GM12878 (cell line): ENCODE results near the gene DESI2. TPM values are rescaled to one million over a fixed set of nuclear protein-coding genes. Genes with fewer than 3 reads are reported as not detected.

Experiments
- ATAC-seq: fragments of 200-7000 bp; cut with Tn5 transposase; 3 replicates; pipeline ENCODE4 v1.9.1; 2020; ENCODE audit warnings: mild to moderate bottlenecking, moderate library complexity
- BruUV-seq: library from RNA; stranded (reverse); fragments of 400-500 nt; replicated peaks from 2 replicates; lab custom pipeline; 2021; lab: Mats Ljungman, UMichigan
- CTCF ChIA-PET: fragments of 300-600 bp; sonication (Branson Sonifier 250); formaldehyde crosslinking; extraction: SDS; loops from one replicate; lab custom pipeline; 2021; ENCODE audit warnings: inconsistent platforms; lab: Yijun Ruan, JAX
- POLR2A ChIA-PET: fragments of 350-600 bp; formaldehyde crosslinking; extraction: SDS; loops from one replicate; lab custom pipeline; 2021; ENCODE audit warnings: inconsistent platforms; lab: Charles Lee
- RAD21 ChIA-PET: fragments of 300-600 bp; sonication (Branson Sonifier 250); formaldehyde crosslinking; loops from one replicate; lab custom pipeline; 2023; ENCODE audit warnings: antibody characterized with exemption; ENCODE audit not compliant: unreplicated experiment; lab: Charles Lee
- SMC1A ChIA-PET: fragments of 300-600 bp; sonication (Branson Sonifier 250); formaldehyde crosslinking; loops from one replicate; lab custom pipeline; 2023; ENCODE audit not compliant: unreplicated experiment, uncharacterized antibody; lab: Charles Lee
- DNase-seq: peaks from one replicate; pipeline ENCODE4 v3.0.0-alpha.2; 2011; ENCODE audit warnings: low read depth, low spot score
- FAIRE-seq: peaks from 3 replicates; lab custom pipeline; 2011; peaks lifted over from hg19 to GRCh38; lab: Jason Lieb, UNC
- H2AFZ ChIP-seq: 2 replicates; pipeline ENCODE4 v1.6.0; 2011; ENCODE audit warnings: low read depth, low read length, control low read depth; ENCODE audit not compliant: control insufficient read depth
- H3K27ac ChIP-seq: 2 replicates; pipeline ENCODE4 v1.5.1; 2011; ENCODE audit warnings: control low read depth; ENCODE audit not compliant: control insufficient read depth, insufficient read depth
- H3K27me3 ChIP-seq, 2 experiments: replicated peaks in 1 of 2; 2 replicates each; pipeline versions ENCODE4 v1.6.0 to v1.6.1; 2011; ENCODE audit warnings: low read length in 1 of 2; ENCODE audit not compliant: control insufficient read depth in 2 of 2, insufficient read depth in 2 of 2
- H3K36me3 ChIP-seq, 2 experiments: 2 replicates each; pipeline ENCODE4 v1.5.1; 2011; ENCODE audit warnings: low read length in 1 of 2; ENCODE audit not compliant: control insufficient read depth in 2 of 2, insufficient read depth in 2 of 2
- H3K4me1 ChIP-seq: 2 replicates; pipeline ENCODE4 v1.6.1; 2011; ENCODE audit warnings: mild to moderate bottlenecking, low read length, moderate library complexity, mixed read lengths; ENCODE audit not compliant: control insufficient read depth, insufficient read depth
- H3K4me2 ChIP-seq: 2 replicates; pipeline ENCODE4 v1.6.0; 2011; ENCODE audit warnings: control low read depth; ENCODE audit not compliant: control insufficient read depth, insufficient read depth
- H3K4me3 ChIP-seq: fragments of 200-600 bp; sonication (generic); 2 replicates; pipeline ENCODE4 v1.5.1; 2016
- H3K79me2 ChIP-seq: 2 replicates; pipeline ENCODE4 v1.6.0; 2011; ENCODE audit warnings: low read length; ENCODE audit not compliant: control insufficient read depth, insufficient read depth
- H3K9ac ChIP-seq: 2 replicates; pipeline ENCODE4 v1.8.0; 2011; ENCODE audit warnings: low read length, control low read depth, mixed read lengths; ENCODE audit not compliant: control insufficient read depth, insufficient read depth
- H3K9me3 ChIP-seq: replicated peaks from 3 replicates; pipeline ENCODE4 v1.5.1; 2011; ENCODE audit warnings: mild to moderate bottlenecking, low read length; ENCODE audit not compliant: control insufficient read depth, insufficient read depth
- H4K20me1 ChIP-seq: 2 replicates; pipeline ENCODE4 v1.6.0; 2011; ENCODE audit not compliant: control insufficient read depth, insufficient read depth
- CREM ChIP-seq: IDR thresholded peaks from 2 replicates; pipeline ENCODE4 v1.6.1; 2014; ENCODE audit warnings: antibody characterized with exemption, low read depth
- JUNB ChIP-seq: IDR thresholded peaks from 2 replicates; pipeline ENCODE4 v1.6.1; 2016; ENCODE audit warnings: antibody characterized with exemption, mild to moderate bottlenecking
- JUND ChIP-seq: IDR thresholded peaks from 2 replicates; pipeline ENCODE4 v1.6.1; 2012; ENCODE audit warnings: low read depth, mild to moderate bottlenecking, low read length, improper control_type of control experiment, moderate library complexity
- MXI1 ChIP-seq: fragments of 150-350 bp; IDR thresholded peaks from 2 replicates; pipeline ENCODE4 v1.6.1; 2011; ENCODE audit warnings: low read depth, mild to moderate bottlenecking, inconsistent platforms, low read length, improper control_type of control experiment
- MYC ChIP-seq: IDR thresholded peaks from 2 replicates; pipeline ENCODE4 v1.6.1; 2011; ENCODE audit warnings: mild to moderate bottlenecking, low read length, moderate library complexity, inconsistent platforms; ENCODE audit not compliant: insufficient read depth, insufficient replicate concordance, insufficient read length, severe bottlenecking
- NFYB ChIP-seq: IDR thresholded peaks from 2 replicates; pipeline ENCODE4 v1.6.1; 2011; ENCODE audit warnings: low read depth, mild to moderate bottlenecking, low read length, improper control_type of control experiment, moderate library complexity; ENCODE audit not compliant: insufficient read depth
- NR2F1 ChIP-seq: fragments of 450-650 bp; conservative IDR thresholded peaks from 2 replicates; pipeline ENCODE4 v1.6.1; 2017; ENCODE audit warnings: mild to moderate bottlenecking
- RAD51 ChIP-seq: fragments of 450-650 bp; IDR thresholded peaks from 2 replicates; pipeline ENCODE4 v1.6.1; 2016; ENCODE audit warnings: moderate library complexity, mild to moderate bottlenecking, inconsistent platforms
- RELA ChIP-seq: fragments of 450-650 bp; IDR thresholded peaks from 2 replicates; pipeline ENCODE4 v1.8.0; 2014; ENCODE audit warnings: borderline replicate concordance; ENCODE audit not compliant: partially characterized antibody
- RELB ChIP-seq: fragments of 450-650 bp; IDR thresholded peaks from 2 replicates; pipeline ENCODE4 v1.6.1; 2017; ENCODE audit warnings: low read depth, mild to moderate bottlenecking, moderate library complexity
- SIX5 ChIP-seq: IDR thresholded peaks from 2 replicates; pipeline ENCODE4 v1.6.1; 2011; ENCODE audit warnings: mild to moderate bottlenecking, low read depth, low read length, moderate library complexity; ENCODE audit not compliant: severe bottlenecking
- SUPT20H ChIP-seq: IDR thresholded peaks from 2 replicates; pipeline ENCODE4 v1.6.1; 2011; ENCODE audit warnings: low read depth, mild to moderate bottlenecking, low read length, moderate library complexity, borderline replicate concordance; ENCODE audit not compliant: control insufficient read depth
- WGBS: methylation state at CpG from one replicate; pipeline ENCODE4 v1.1.6; 2016; ENCODE audit warnings: low lambda C conversion rate; ENCODE audit not compliant: insufficient replicate concordance, insufficient coverage; ENCODE audit errors: missing lambda C conversion rate; 5-methylcytosine and 5-hydroxymethylcytosine counted together
- in situ Hi-C: fragments of 300-500 bp; cut with MboI; formaldehyde crosslinking; loops from 9 replicates; pipeline ENCODE4 v1.14.3; 2018; ENCODE audit warnings: mixed read lengths
- intact Hi-C: fragments of 100-400 bp; cut with micrococcal nuclease; formaldehyde crosslinking; loops from one replicate; pipeline ENCODE4 v1.14.2; 2022; ENCODE audit not compliant: unreplicated experiment
- polyA plus RNA-seq, 11 experiments: library from polyadenylated mRNA; depleted of rRNA in 4 of 11; unstranded in 6 of 11; stranded (reverse) in 5 of 11; fragments of >200 nt; fragmentation: Nextera tagmentation in 4 of 11; fragmentation: Illumina TruSeq in 1 of 11; extraction: Ambion mirVana in 4 of 11; extraction: Trizol in 1 of 11; gene quantifications; 1 replicate in 1 of 11; 2 replicates in 10 of 11; pipeline versions ENCODE4 v1.2.1 to v1.2.3, GENCODE V29; 2011 to 2016; ENCODE audit warnings: inconsistent platforms in 2 of 11, missing spikeins in 2 of 11, low read depth in 1 of 11
- total RNA-seq, 4 experiments: library from RNA; depleted of rRNA in 3 of 4; stranded (reverse); fragments of >200 nt in 3 of 4; fragmentation: Illumina TruSeq in 1 of 4; extraction: Trizol in 1 of 4; gene quantifications; 2 replicates each; pipeline versions ENCODE4 v1.2.1 to v1.2.3, GENCODE V29; 2013 to 2021

Gene DESI2
- total and polyA plus RNA-seq, 10 of the 15 experiments (the other 5 are each of a cell fraction or from before 2014, with no cell fraction given), result 6.2 to 21.5 (median 17.3) TPM

- no peak for TF ChIP-seq MXI1
- TF ChIP-seq SUPT20H, result no peak
- no peak for TF ChIP-seq MYC
- no peak for TF ChIP-seq CREM
- no peak for TF ChIP-seq NR2F1
Observed at GRCh38 chr1:244662599-244662998, 9.7 kb downstream of the DESI2 start (continued).

- peaks cover 0 to under 1% of the 10 kb centered on the region in 2 experiments; a peak in 1 of 4 replicates for H3K36me3 ChIP-seq
- no peaks in the 10 kb centered on the region for H3K4me1 ChIP-seq
- peaks cover 2% of the 10 kb centered on the region for H3K79me2 ChIP-seq
- WGBS, result 100% methylated on average over 3 of the region's 3 CpGs
- TF ChIP-seq RELA, result no peak
- no peak for TF ChIP-seq RAD51
- TF ChIP-seq SIX5, result no peak
- no peak for TF ChIP-seq NFYB
- no peak for TF ChIP-seq RELB
- TF ChIP-seq JUND, result no peak
- no peak for TF ChIP-seq JUNB
- H4K20me1 ChIP-seq, result no peaks in the 10 kb centered on the region
- no peak for ATAC-seq
- no peak overlapping the region for H3K4me3 ChIP-seq
- FAIRE-seq, result no peak
- H3K9me3 ChIP-seq, result no peaks in the 10 kb centered on the region
- H3K27ac ChIP-seq, result no peak overlapping the region
- in situ Hi-C loops, result no loop called here
- CTCF ChIA-PET, result interaction anchor here (1.5 kb wide), 1 partner anchor 133 kb away, joined by 4 read pairs; no protein-coding TSS in a partner anchor
- no peak for DNase-seq
- H3K9ac ChIP-seq, result no peak overlapping the region
- no TSS peak for BruUV-seq
- intact Hi-C loops, result no loop called here
- no peaks in the 10 kb centered on the region for H3K27me3 ChIP-seq
- POLR2A ChIA-PET, result interaction anchor here (0.6 kb wide), 1 partner anchor 10 kb away, joined by 3 read pairs; no protein-coding TSS in a partner anchor
- H3K4me2 ChIP-seq, result no peak overlapping the region
- RAD21 ChIA-PET, result no interaction called here
- SMC1A ChIA-PET, result no interaction called here
- H2AFZ ChIP-seq, result no peak overlapping the region
Observed at GRCh38 chr1:244664353-244664752, 11.4 kb downstream of the DESI2 start.
